A549 treated with CpdA at 1 μM for 4 hours (cell line): ENCODE results near the gene ELMOD3. TPM values are rescaled to one million over a fixed set of nuclear protein-coding genes. Genes with fewer than 3 reads are reported as not detected.

Source experiments
- total RNA-seq: library from RNA; stranded (reverse); fragments of 200-300 nt; extraction: Qiagen RNA extraction; gene quantifications from 5 replicates; pipeline ENCODE4 v1.2.3, GENCODE V29; 2022; ENCODE audit warnings: low read depth

ELMOD3 gene
- 12.7 to 14.5 TPM (median 13.4 TPM) in 5 replicates for total RNA-seq

GRCh38 chr2:85354286-85355072 is at the start of gene ELMOD3, which contains the start of gene RETSAT:
TSS of gene ELMOD3 (plus strand) at chr2:85354769. CDS start at chr2:85357199, 2,430 bp downstream.
TSS of gene RETSAT (minus strand) at chr2:85354528. CDS start at chr2:85354507, 21 bp downstream.

GRCh38 chr2:85327822-85328617 is 26.5 kb upstream of the ELMOD3 start, which contains the start of gene TGOLN2:
TSS of gene TGOLN2 (minus strand) at chr2:85327989. CDS start at chr2:85327962, 27 bp downstream.

GRCh38 chr2:85409845-85410583 is 55.4 kb downstream of the ELMOD3 start, which contains the start of gene CAPG:
TSS of gene CAPG (minus strand) at chr2:85410366. CDS start at chr2:85402145, 8,221 bp downstream.

GRCh38 chr2:85418132-85419008 is 63.8 kb downstream of the ELMOD3 start, which contains the start of gene SH2D6:
TSS of gene SH2D6 (plus strand) at chr2:85418714. CDS start at chr2:85429466, 10,752 bp downstream.

Other genes with a start within 250 kb of the ELMOD3 start
- gene TCF7L1, start 221.4 kb upstream of the ELMOD3 start, total RNA-seq, result 5.9 to 9.0 TPM (median 7.8 TPM) in 5 replicates
- gene TGOLN2, start 26.8 kb upstream of the ELMOD3 start, total RNA-seq, result 85.4 to 109 TPM (median 99.5 TPM) in 5 replicates
- 43.6 to 53.9 TPM (median 45.6 TPM) in 5 replicates for gene RETSAT, start 241 bp upstream of the ELMOD3 start, total RNA-seq
- gene CAPG, start 55.6 kb downstream of the ELMOD3 start, total RNA-seq, result 86.1 to 105 TPM (median 92.6 TPM) in 5 replicates
- 0.43 to 1.0 TPM (median 0.78 TPM) in 5 replicates for gene SH2D6, start 63.9 kb downstream of the ELMOD3 start, total RNA-seq
- gene MAT2A, start 184.4 kb downstream of the ELMOD3 start, total RNA-seq, result 428 to 492 TPM (median 474 TPM) in 5 replicates
- gene GGCX, start 206.7 kb downstream of the ELMOD3 start, total RNA-seq, result 41.6 to 46.9 TPM (median 43.3 TPM) in 5 replicates
- gene VAMP8, start 222.8 kb downstream of the ELMOD3 start, total RNA-seq, result 13.5 to 22.3 TPM (median 18.2 TPM) in 5 replicates
- 0.11 TPM in 1 of 5 replicates, not detected in the others for gene VAMP5, start 229.7 kb downstream of the ELMOD3 start, total RNA-seq
- gene RNF181, start 241.0 kb downstream of the ELMOD3 start, total RNA-seq, result 179 to 200 TPM (median 183 TPM) in 5 replicates
- 10.2 to 15.1 TPM (median 11.9 TPM) in 5 replicates for gene TMEM150A, start 247.9 kb downstream of the ELMOD3 start, total RNA-seq